ENCODE results near the gene NLRP11. TPM values are rescaled to one million over a fixed set of nuclear protein-coding genes. Genes with fewer than 3 reads are reported as not detected.

The NLRP11 gene
- total RNA-seq, 1 donor from 2014 or later, result not detected

DNA sequence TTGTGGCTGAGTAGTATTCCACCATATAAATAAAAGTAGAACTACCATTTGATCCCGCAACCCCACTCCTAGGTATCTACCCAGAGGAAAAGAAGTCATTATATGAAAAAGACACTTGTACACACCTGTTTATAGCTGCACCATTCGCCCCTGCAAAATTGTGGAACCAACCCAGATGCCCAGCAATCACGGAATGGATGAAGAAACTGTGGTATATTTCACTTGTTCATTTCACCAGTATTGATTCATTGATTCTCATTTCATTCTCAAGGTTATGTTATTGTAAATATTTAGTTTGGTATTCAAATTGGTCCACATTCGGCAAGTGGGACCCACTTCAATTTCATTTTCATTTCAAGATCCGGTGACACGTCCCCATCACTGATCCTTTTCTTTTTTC is 81.1 kb downstream of the NLRP11 start:
- Histone ChIP-seq H3K27ac (no peak overlapping the region), H3K4me3 (no peak overlapping the region), H3K27me3 (no peaks in the 10 kb centered on the region), H3K36me3 (no peaks in the 10 kb centered on the region), H3K9me3 (no peaks in the 10 kb centered on the region), H3K4me1 (no peaks in the 10 kb centered on the region)
- intact Hi-C loops (cut with DNase I), result no loop called here
- DNase-seq (ENCODE audit: low spot score in 2 of 2), result no peak
- TF ChIP-seq, protein P1, sequence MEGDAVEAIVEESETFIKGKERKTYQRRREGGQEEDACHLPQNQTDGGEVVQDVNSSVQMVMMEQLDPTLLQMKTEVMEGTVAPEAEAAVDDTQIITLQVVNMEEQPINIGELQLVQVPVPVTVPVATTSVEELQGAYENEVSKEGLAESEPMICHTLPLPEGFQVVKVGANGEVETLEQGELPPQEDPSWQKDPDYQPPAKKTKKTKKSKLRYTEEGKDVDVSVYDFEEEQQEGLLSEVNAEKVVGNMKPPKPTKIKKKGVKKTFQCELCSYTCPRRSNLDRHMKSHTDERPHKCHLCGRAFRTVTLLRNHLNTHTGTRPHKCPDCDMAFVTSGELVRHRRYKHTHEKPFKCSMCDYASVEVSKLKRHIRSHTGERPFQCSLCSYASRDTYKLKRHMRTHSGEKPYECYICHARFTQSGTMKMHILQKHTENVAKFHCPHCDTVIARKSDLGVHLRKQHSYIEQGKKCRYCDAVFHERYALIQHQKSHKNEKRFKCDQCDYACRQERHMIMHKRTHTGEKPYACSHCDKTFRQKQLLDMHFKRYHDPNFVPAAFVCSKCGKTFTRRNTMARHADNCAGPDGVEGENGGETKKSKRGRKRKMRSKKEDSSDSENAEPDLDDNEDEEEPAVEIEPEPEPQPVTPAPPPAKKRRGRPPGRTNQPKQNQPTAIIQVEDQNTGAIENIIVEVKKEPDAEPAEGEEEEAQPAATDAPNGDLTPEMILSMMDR (IDR thresholded peaks at IDR 0.05), result no peak

DNA sequence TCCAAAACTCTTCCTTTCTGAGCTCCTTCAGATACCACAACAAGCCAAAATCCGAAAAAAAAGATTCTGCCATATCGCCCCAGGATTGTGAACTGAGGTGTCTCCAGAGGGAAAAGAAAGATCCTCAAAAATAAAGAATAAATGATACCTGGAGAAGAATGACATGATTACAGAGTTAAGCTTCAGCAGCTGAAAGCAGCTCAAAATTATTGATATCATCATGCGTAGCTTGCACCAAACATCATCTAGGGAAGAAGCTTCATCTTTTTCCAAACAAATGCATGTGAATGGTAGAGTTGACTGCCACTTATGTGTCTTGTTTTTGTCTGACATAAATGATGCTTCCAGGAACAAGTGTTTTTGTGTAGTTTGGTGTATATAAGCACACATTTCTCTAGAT is 93.5 kb downstream of the NLRP11 start, which contains the start of gene NLRP9:
Gene NLRP9, minus strand, starts transcription at position 101 of the 400 bp plus-strand sequence. Its CDS starts 28 bp downstream, at position 73.
- intact Hi-C loops (cut with DNase I), result no loop called here
- H3K36me3 ChIP-seq, result no peaks in the 10 kb centered on the region
- no peaks in the 10 kb centered on the region for H3K27me3 ChIP-seq
- TF ChIP-seq, protein P1 (IDR thresholded peaks at IDR 0.05), result no peak
- no peak within 1 kb of the TSS for H3K27ac ChIP-seq
- DNase-seq (ENCODE audit: low spot score in 2 of 2), result no peak
- H3K4me3 ChIP-seq, result no peak within 1 kb of the TSS
- H3K4me1 ChIP-seq, result no peaks in the 10 kb centered on the region
- no peaks in the 10 kb centered on the region for H3K9me3 ChIP-seq

Other genes starting within 250 kb of the NLRP11 start
- gene FIZ1, start 232.5 kb downstream of the NLRP11 start, total RNA-seq, result 30.5 TPM
- gene ZNF524, start 231.7 kb downstream of the NLRP11 start, total RNA-seq, result 28.6 TPM
- 22.0 TPM for gene ZNF865, start 226.4 kb downstream of the NLRP11 start, total RNA-seq
- gene ZNF784, start 207.4 kb downstream of the NLRP11 start, total RNA-seq, result 14.7 TPM
- 163 TPM for gene ZNF580, start 191.0 kb downstream of the NLRP11 start, total RNA-seq
- 12.1 TPM for gene ZNF581, start 188.3 kb downstream of the NLRP11 start, total RNA-seq
- gene CCDC106, start 183.8 kb downstream of the NLRP11 start, total RNA-seq, result 27.6 TPM
- 221 TPM for gene U2AF2, start 177.0 kb downstream of the NLRP11 start, total RNA-seq
- 122 TPM for gene EPN1, start 156.8 kb downstream of the NLRP11 start, total RNA-seq
- gene NLRP9, start 93.6 kb downstream of the NLRP11 start, total RNA-seq, result not detected
- gene RFPL4A, start 72.9 kb downstream of the NLRP11 start, total RNA-seq, result not detected
- gene RFPL4AL1, start 62.9 kb downstream of the NLRP11 start, total RNA-seq, result not detected
- gene NLRP4, start 4.5 kb upstream of the NLRP11 start, total RNA-seq, result not detected
- gene NLRP13, start 100.3 kb upstream of the NLRP11 start, total RNA-seq, result not detected
- gene NLRP8, start 115.8 kb upstream of the NLRP11 start, total RNA-seq, result not detected
- not detected for gene NLRP5, start 154.8 kb upstream of the NLRP11 start, total RNA-seq